ENCODE data around the gene CABP1.

Gene CABP1

DNA sequence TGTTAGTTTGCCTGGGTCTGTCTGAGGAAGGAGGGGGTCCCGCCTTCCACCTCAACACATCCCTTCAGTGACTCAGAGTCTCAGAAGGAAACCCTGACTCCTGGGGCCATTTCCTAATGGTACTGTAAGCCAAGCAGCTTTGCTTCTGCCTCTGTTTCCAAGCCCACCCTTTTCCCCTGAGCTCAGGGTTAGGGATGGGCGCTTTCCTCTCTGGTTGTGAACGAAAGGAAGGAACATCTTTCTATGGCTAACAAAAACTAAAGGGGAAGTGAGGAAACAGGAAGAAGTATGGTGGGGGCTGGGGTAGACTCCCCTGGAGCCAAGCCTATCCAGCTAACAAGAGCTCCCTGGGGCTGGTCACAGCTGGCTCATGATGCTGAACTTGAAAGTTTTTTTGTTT lies 58.2 kb downstream of the CABP1 start:
- no peak for DNase-seq

DNA sequence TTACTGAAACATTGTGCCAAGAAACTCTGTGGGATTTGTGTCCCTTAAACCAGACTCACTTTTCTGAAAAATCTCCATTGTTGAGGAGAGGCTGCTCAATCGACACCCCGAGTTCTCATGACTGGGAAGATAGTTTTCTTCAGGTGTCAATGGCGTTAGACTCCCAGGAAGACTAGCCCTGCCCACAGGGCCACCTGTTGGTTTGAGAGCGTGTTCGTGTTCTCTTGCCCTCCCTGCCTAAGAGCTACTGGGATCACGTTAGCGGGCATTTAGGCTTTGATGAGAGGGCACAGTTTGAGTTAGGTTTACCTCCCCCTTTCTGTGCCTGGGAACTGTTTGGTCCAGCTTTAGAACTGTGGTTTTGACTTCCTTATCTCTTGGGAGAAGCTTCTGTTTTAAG lies 59.1 kb downstream of the CABP1 start:
- no peak for DNase-seq

DNA sequence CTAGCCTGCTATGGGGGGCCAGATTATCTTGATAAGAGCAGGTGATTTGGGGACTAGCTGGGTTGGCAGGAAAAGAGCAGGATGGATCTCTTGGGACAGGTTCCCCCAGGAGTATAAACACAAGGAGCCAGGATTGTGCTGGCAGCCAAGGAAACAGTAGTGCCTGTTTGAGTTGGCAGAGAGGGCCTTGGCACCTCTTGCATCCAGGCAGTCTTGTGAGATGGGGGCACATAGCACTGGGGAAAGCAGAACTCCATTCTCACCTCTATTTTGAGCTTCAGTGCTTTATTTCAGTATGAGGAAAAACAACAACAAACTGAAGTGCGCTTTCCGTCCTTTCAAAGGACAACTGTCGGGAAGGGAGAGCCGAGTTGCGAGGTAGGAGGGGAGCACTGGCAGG lies 60.5 kb downstream of the CABP1 start:
- no peak for DNase-seq

DNA sequence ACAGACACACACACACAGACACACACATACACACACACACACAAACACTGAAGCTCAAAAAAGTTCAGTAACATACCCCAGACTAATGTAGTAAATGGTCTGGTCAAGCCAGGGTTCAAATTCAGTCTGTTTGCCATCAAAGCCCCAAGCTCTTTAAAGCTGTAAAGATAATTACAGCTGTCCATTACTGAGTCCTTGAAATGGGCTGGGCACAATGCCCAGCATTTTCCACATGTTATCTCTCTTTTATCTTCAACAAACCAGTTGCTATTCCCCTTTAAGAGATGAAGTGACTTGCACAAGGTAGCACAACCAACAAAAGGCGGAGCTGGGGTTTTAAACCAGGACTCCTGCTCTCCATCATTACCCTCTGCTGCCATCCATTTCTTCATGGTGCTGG lies 62.2 kb downstream of the CABP1 start:
- DNase-seq: no peak

DNA sequence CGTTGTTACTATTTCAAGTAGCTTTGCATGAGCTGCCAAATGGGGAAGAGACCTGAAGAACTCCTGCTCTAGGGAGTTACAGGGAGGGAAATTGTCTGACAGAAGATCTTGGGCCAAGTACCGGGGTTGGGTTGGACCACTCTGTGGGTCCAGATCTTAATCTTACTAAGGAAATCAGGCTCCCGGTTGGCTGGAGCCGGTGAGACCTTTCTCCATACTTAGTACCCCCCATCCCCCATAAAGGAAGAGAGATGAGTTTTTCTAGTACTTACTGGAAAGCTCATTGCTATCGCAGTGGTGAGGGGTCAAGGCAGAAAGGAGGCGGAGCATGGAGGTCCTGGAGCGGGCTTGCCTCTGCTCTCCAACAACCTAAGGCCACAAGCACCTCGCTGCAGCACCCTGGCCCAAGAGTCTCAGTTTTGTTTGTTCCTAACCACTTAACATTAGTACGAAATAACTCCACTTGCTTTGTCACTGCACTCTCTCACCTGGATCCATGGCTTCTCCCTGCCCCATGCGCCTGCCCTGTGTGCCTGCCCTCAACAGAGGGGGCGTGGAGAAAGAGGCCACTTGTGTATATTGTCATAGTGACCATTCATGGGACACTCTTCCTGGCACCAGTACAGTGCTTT lies 63.0 kb downstream of the CABP1 start:
- no peak for DNase-seq

DNA sequence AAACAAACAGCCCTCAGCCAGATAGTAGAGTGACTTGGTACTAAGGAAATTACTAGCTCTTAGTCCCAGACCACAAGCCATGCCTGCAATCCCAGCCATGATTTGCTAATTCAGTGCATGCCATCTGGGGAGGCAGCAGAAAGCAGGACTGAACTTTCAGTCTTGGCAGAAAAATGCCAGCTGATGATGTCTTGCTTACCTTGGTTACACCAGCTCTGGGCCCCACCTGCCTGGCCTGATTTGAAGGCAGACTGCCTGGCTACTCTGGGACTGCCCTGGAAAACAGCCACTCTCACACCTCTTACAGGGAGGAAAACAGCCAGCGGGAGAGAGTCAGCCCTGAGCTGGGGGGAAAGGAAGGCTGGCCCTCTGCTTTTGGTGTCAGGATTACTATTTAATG lies 65.2 kb downstream of the CABP1 start:
- DNase-seq: no peak

DNA sequence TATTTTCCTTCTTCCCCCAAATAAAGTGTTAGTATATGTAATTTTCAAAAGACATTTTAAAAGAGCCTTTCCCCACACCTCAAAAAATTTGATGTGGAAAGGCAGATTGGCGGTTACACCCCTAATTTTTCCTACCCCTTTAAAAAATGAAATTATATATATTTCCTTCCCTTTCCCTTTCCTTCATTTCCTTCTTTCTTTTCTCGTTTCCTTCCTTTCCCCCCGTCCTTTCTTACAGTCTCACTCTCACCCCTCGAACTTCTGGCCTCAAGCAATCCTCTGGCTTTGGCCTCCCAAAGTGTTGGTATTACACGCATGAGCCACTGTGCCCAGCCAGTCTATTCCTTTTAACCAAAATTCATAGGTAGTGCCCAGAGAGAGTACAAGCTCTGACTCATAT lies 65.6 kb downstream of the CABP1 start:
- no peak for DNase-seq

DNA sequence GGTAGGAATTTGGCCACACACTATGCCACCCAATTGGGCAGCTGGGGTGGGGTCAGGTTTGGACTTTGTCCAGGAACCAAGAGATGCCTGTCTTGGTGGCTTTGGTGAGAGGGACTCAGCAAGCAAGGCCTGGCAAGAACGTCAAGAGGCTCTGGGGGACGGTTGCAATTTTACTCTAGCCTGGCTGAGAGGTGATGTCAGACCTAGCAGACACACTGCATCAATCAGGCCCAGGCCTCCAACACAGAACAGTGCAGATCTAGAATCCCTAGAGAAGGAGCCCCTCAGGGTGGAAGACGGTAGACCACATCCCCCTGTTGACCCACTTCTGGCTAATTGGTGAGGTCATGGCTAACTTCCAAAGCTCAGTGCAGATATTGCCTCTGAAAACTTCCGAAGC lies 68.2 kb downstream of the CABP1 start:
- no peak for DNase-seq

DNA sequence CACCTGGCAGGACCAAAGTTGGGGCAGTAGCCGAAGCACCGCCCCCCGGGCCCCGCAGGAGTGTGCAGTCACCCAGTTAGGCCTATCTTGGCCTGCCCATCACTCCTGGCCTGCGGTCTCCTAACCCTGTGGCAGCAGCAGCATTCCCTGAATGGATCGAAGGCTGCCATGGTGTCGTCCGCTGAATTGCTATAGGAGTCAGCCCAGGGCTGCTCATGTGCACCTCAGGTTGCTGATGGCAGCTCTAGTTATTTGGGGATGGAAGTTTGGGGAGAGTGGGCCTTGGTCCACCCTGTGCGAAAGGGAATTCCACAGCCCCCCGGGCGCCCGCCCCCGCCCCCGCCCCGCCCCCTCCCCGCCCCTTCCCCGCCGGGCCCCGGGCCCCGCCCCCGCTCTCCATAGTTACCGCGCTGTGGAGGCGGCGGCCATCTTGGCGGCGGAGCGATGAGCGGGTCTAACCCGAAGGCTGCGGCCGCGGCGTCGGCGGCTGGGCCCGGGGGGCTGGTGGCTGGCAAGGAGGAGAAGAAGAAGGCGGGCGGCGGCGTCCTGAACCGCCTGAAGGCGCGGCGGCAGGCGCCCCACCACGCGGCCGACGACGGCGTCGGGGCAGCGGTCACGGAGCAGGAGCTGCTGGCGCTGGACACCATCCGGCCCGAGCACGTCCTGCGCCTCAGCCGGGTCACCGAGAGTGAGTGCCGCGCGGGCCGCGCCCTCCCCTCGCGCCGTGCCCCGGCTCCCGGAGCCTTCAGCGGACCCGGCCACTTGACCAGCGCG lies 69.8 kb downstream of the CABP1 start, which contains the start of gene UNC119B:
TSS of gene UNC119B (plus strand) at position 428 of the 774 bp plus-strand sequence. CDS start at position 445, 17 bp downstream.
- peak; percentile 13 to 28 for DNase-seq

DNA sequence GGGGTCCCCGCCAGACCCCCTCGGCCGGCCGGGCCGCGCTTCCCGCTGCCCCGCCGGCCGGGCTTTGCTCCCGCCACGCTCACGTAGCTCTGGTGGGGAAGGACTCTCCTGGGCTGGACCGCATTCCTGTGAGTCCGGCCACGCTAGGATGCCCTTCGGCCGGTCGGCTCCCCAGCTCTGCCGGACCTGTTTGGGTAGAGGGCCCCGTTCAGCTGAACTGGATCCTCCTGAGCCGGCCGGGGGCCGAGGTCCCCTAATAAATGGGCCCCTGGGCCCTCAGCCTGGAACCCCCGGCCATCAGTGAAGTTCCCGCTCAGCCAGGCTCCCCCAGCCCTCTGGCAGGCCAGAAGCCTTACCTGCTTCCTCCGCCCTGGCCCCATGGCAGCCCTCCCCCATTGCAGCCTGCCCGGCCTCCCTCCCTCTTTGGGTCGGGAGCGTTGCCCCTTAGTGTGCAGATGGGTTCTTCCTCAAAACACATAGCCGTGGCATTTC lies 70.4 kb downstream of the CABP1 start:
- no peak for DNase-seq

DNA sequence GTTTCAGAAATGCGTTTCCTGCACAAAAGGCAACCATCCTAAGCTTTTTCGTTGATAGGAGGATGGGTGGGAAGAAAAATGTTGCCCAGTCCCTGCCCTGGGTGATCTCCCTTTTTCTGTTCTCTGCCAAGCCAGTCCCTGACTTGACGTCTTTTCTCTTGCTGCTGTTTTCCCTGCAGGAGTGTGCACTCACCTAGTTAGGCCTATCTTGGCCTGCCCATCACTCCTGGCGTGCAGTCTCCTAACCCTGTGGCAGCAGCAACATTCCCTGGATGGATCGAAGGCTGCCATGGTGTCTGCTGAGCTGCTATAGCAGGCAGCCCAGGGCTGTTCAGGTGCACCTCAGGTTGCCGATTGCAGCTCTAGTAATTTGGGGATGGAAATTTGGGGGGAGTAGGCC lies 71.0 kb downstream of the CABP1 start:
- no peak for DNase-seq

DNA sequence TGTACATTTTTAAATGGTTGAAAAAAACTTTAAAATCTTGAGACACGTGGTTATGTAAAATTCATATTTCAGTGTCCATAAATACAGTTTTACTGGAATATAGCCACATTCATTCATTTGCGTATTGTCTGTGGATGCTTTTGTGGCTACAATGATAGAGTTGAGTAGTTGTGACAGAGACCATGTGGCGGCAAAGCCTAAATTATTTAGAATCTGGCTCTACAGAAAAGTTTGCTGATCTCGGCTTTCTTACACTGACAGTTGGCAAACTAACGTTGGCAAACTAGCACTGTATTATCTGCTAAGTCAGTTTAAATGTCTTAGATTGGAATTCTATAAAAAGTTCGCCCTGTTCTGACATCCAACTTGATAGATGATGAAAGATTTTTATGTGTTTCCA lies 72.2 kb downstream of the CABP1 start:
- DNase-seq: no peak

DNA sequence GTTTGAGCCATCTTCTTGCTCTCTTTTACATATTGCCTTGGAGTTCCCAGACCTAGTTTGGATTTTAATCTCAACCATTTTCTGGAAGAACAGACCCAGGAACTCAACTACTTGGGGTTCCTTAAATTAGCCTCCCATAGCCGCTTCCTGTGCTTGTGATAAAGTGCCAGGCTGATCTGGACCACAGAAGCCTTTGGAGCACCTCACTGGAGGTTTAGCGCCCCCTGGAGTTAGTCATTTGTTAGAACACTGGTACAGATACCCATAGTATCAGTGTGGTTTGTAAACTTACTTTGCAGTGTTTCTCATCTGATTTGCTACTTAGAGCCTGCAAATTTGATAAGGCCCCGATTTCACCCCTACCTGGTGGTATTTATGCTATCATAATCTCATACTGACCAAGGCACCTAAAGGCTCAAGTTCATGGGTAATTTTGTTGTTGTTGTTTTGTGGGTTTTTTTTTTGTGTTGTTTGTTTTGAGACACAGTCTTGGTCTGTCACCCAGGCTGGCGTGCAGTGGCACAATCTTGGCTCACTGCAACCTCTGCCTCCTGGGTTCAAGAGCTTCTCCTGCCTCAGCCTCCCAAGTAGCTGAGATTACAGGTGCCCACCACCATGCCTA lies 73.5 kb downstream of the CABP1 start:
- DNase-seq: peak; percentile 28 to 71
